Measurements from ENCODE around the gene AP3S2. TPM values are rescaled to one million over a fixed set of nuclear protein-coding genes. Genes with fewer than 3 reads are reported as not detected.

The AP3S2 gene
- total and polyA plus RNA-seq, 2 donors: 12.2 to 30.3 TPM

DNA sequence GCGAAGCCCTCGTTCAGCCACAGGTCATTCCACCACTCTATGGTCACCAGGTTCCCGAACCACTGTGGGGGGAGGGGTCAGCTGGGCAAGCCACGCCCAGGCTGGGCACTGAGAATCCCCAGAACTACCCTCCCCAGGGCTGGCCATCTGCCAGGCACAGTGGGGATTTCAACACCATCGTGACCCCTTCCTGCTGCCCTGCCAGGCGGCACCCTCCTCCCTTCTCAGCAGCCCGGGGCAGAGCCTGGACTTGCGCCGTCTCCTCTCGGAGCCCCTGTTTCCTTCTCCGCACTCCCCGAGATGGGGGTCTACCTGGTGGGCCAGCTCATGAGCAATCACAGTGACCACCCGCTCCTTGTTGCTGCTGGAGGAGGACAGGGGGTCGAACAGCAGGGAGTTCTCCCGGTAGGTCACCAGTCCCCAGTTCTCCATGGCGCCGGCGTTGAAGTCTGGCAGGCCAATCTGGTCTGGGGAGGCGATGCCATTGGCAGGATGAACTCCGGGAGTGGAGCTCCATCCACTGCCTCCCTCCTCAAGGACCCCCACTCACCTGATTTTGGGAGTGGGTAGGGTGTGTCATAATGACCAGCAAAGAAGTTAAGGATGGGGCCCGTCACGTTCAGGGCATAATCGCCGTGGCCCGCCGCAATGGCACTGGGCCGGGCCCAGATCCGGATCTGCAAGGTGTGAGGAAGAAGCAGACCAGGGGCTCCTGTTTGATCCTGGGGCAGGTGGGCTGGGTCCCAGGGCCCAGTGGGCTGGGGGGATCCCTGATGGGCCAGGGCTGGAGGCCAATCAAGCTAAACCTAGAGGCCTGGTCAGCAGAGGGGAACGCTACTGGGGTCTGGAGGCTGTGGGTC, 89.6 kb downstream of the AP3S2 start:
- Histone ChIP-seq H3K9me3 (ENCODE audit: control insufficient read depth in 2 of 2, insufficient read depth in 1 of 2, low read length in 1 of 2) (peaks cover 0 to 1% of the 10 kb centered on the region in 2 donors), H3K27ac (ENCODE audit: low read depth in 1 of 2, low read length in 1 of 2) (no peak overlapping the region)
- WGBS: 96% methylated on average over 29 of the region's 29 CpGs

DNA sequence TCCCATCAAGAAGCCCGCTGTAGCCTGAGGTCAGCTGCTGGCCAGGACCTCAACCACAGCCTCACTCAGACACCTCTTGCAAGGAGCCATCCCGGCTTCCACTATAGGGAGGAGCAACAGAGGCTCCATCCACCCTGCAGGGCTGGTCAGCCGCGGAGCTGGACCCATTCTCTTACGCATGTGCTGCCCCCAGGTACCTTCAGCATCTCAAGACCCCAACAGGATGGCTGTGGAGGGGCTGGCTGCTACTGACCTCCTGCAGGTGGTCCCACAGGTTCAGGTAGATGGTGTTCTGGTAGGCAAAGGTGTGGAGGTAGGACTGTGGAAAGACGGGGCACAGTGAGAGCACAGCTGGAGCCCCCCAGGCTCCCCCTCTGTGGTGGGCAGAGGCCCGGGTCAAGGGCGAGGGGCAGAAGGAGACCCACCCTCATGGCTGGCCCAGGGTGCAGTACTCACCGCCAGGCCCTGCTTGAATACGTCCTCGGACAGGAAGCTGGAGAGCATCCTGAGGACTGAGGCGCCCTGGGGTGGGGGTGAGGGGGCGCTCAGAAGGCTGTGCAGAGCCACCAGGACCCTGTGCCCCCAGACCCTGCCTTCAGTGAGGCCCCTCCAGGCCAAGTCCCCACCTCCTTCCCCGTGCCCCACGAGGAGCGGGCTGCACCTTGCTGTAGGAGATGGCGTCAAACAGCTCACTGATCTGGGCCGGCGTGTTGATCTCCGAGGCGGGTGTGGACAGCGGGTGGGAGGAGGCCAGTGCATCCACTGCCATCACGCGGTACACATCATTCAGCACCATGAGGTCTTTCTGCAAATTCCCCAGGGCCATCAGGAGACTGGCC, 90.6 kb downstream of the AP3S2 start:
- H3K4me3 ChIP-seq (ENCODE audit: low read length in 2 of 2): no peak overlapping the region
- 98% methylated on average over 24 of the region's 24 CpGs for WGBS
- no peaks in the 10 kb centered on the region for H3K27me3 ChIP-seq (ENCODE audit: control insufficient read depth in 2 of 2, insufficient read depth in 1 of 2, low read length in 1 of 2)
- H3K27ac ChIP-seq (ENCODE audit: low read depth in 1 of 2, low read length in 1 of 2): no peak overlapping the region
- peaks cover 0 to 3% of the 10 kb centered on the region in 2 donors for H3K4me1 ChIP-seq (ENCODE audit: control insufficient read depth in 2 of 2, insufficient read depth in 2 of 2, low read length in 2 of 2)
- no peaks in the 10 kb centered on the region for H3K36me3 ChIP-seq (ENCODE audit: control insufficient read depth in 2 of 2, insufficient read depth in 2 of 2, low read length in 1 of 2)
- peaks cover 0 to 1% of the 10 kb centered on the region in 2 donors for H3K9me3 ChIP-seq (ENCODE audit: control insufficient read depth in 2 of 2, insufficient read depth in 1 of 2, low read length in 1 of 2)
- no peak for DNase-seq (ENCODE audit: low read depth in 6 of 9, low spot score in 9 of 9)

More for the DNA sequence above, 89.6 kb downstream of the AP3S2 start:
- Histone ChIP-seq H3K4me3 (ENCODE audit: low read length in 2 of 2) (no peak overlapping the region), H3K4me1 (ENCODE audit: control insufficient read depth in 2 of 2, insufficient read depth in 2 of 2, low read length in 2 of 2) (peaks cover 0 to 3% of the 10 kb centered on the region in 2 donors), H3K27me3 (ENCODE audit: control insufficient read depth in 2 of 2, insufficient read depth in 1 of 2, low read length in 1 of 2) (no peaks in the 10 kb centered on the region), H3K36me3 (ENCODE audit: control insufficient read depth in 2 of 2, insufficient read depth in 2 of 2, low read length in 1 of 2) (no peaks in the 10 kb centered on the region)
- no peak for DNase-seq (ENCODE audit: low read depth in 6 of 9, low spot score in 9 of 9)

DNA sequence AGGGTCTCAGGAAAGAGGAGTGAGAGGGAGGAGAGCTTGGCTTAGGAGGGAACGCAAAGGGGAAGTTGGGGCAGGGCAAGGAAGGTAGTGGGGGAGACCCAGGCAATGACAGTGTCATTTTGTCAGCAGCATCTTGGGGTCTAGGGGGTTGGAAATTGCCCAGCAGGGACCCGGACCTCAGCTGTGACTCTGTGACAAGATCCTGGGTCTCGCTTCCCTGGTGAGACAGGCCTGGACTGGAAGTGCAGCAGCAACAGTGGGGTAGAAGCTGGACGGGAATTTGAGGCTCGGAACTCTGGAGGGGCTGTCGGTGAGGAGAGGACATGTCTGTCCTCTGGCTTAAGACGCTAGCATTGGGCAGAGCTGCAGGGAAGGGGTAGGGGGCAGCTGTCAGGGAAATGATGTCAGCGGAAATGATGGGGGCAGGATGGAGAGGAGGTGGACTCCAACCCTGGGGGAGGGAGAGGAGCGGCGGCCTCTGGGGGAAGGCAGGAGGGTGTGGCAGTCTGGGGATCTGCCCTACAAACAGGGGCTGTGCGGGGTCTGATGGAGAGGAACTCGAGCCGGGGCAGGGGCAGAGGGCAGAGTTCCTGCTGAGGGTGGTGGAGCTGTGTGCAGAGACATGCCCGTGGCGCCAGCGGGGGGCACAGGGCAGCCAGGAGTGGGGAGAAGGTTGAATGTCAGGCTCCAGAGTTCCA, 91.4 kb downstream of the AP3S2 start:
- H3K9me3 ChIP-seq (ENCODE audit: control insufficient read depth in 2 of 2, insufficient read depth in 1 of 2, low read length in 1 of 2): peaks cover 0 to 1% of the 10 kb centered on the region in 2 donors
- WGBS: 82% methylated on average over 16 of the region's 16 CpGs
- no peaks in the 10 kb centered on the region for H3K36me3 ChIP-seq (ENCODE audit: control insufficient read depth in 2 of 2, insufficient read depth in 2 of 2, low read length in 1 of 2)
- H3K27me3 ChIP-seq (ENCODE audit: control insufficient read depth in 2 of 2, insufficient read depth in 1 of 2, low read length in 1 of 2): no peaks in the 10 kb centered on the region
- peaks cover 0 to 3% of the 10 kb centered on the region in 2 donors for H3K4me1 ChIP-seq (ENCODE audit: control insufficient read depth in 2 of 2, insufficient read depth in 2 of 2, low read length in 2 of 2)
- H3K27ac ChIP-seq (ENCODE audit: low read depth in 1 of 2, low read length in 1 of 2): no peak overlapping the region
- H3K4me3 ChIP-seq (ENCODE audit: low read length in 2 of 2): no peak overlapping the region
- DNase-seq (ENCODE audit: low read depth in 6 of 9, low spot score in 9 of 9): peak in 1 of 9 donors; percentile 10

DNA sequence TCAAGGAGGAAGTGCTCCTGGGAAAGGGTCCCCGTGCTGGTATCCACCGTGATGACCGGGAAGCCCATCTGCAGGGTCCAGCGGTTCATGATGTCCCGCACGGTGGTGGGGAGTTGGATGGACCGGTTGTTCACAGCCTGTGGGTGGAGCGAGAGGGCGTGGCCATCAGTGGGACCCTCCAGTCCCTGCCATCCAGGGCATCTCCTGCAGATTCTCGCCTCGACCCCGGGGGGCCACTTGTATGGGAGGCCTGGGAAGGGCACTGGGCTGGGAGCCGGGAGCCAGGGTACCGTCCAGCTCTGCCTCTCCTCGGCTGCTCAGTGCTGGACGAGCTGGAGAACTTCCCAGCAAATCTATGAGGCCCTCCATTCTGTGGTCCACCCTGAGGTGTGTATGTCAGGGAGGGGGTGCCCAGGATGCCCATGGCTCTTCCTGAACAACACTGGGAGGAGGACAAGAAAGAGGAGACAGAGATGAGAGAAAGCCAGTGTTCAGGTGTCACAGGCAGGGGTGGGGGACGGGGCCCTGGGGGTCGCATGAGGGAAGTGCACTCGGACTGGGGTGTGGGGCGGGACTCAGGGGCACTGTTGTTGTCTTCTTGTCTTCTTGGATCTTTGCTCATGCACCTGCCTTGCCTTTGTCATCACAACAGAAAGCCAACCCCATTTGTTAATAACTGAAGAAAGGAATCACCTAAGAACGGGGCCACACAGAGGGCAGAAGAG, 92.2 kb downstream of the AP3S2 start:
- H3K27me3 ChIP-seq (ENCODE audit: control insufficient read depth in 2 of 2, insufficient read depth in 1 of 2, low read length in 1 of 2): no peaks in the 10 kb centered on the region
- H3K27ac ChIP-seq (ENCODE audit: low read depth in 1 of 2, low read length in 1 of 2): no peak overlapping the region
- no peak for DNase-seq (ENCODE audit: low read depth in 6 of 9, low spot score in 9 of 9)
- peaks cover 0 to 1% of the 10 kb centered on the region in 2 donors for H3K9me3 ChIP-seq (ENCODE audit: control insufficient read depth in 2 of 2, insufficient read depth in 1 of 2, low read length in 1 of 2)
- no peaks in the 10 kb centered on the region for H3K36me3 ChIP-seq (ENCODE audit: control insufficient read depth in 2 of 2, insufficient read depth in 2 of 2, low read length in 1 of 2)
- no peak overlapping the region for H3K4me3 ChIP-seq (ENCODE audit: low read length in 2 of 2)
- WGBS: 95% methylated on average over 21 of the region's 21 CpGs
- peaks cover 0 to 3% of the 10 kb centered on the region in 2 donors for H3K4me1 ChIP-seq (ENCODE audit: control insufficient read depth in 2 of 2, insufficient read depth in 2 of 2, low read length in 2 of 2)

DNA sequence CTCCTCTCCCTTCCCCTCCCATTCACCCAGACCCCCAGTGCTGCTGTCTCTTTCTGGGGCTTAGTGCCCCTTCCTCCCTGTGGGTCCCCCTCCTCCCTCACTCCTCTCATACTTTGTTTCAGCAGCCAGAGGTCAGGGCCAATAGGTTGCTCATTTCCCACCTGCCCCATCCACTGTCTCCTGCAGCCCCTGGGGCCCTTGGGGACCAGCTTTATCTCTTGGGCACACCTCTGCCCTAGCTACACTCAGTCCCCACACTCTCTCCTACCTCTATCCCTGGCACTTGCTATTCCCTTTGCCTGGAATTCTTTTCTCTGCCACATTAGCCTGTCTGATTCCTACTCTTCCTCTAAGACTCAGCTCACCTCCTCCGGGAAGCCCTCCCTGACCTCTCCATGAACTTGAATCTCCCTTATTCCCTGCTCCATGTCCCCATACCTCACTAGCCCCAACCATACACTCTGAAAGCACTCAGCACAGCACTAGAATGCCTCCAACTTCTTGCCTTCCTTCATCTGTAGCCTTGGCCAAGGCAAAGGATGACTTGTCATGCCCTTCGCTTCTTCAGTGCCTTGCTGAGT, 93.8 kb downstream of the AP3S2 start:
- H3K9me3 ChIP-seq (ENCODE audit: control insufficient read depth in 2 of 2, insufficient read depth in 1 of 2, low read length in 1 of 2): peaks cover 0 to 1% of the 10 kb centered on the region in 2 donors
- H3K27ac ChIP-seq (ENCODE audit: low read depth in 1 of 2, low read length in 1 of 2): no peak overlapping the region
- H3K4me3 ChIP-seq (ENCODE audit: low read length in 2 of 2): no peak overlapping the region
- H3K36me3 ChIP-seq (ENCODE audit: control insufficient read depth in 2 of 2, insufficient read depth in 2 of 2, low read length in 1 of 2): no peaks in the 10 kb centered on the region
- WGBS: 97% methylated on average over 2 of the region's 2 CpGs
- H3K27me3 ChIP-seq (ENCODE audit: control insufficient read depth in 2 of 2, insufficient read depth in 1 of 2, low read length in 1 of 2): no peaks in the 10 kb centered on the region
- peaks cover 0 to 3% of the 10 kb centered on the region in 2 donors for H3K4me1 ChIP-seq (ENCODE audit: control insufficient read depth in 2 of 2, insufficient read depth in 2 of 2, low read length in 2 of 2)
- DNase-seq (ENCODE audit: low read depth in 6 of 9, low spot score in 9 of 9): no peak

GRCh38 chr15:89799011-89799911, 94.5 kb downstream of the AP3S2 start:
- DNase-seq (ENCODE audit: low read depth in 6 of 9, low spot score in 9 of 9): no peak
- Histone ChIP-seq H3K4me3 (ENCODE audit: low read length in 2 of 2) (no peak overlapping the region), H3K4me1 (ENCODE audit: control insufficient read depth in 2 of 2, insufficient read depth in 2 of 2, low read length in 2 of 2) (peaks cover 0 to 3% of the 10 kb centered on the region in 2 donors), H3K9me3 (ENCODE audit: control insufficient read depth in 2 of 2, insufficient read depth in 1 of 2, low read length in 1 of 2) (peaks cover 0 to 1% of the 10 kb centered on the region in 2 donors), H3K27me3 (ENCODE audit: control insufficient read depth in 2 of 2, insufficient read depth in 1 of 2, low read length in 1 of 2) (no peaks in the 10 kb centered on the region), H3K27ac (ENCODE audit: low read depth in 1 of 2, low read length in 1 of 2) (no peak overlapping the region), H3K36me3 (ENCODE audit: control insufficient read depth in 2 of 2, insufficient read depth in 2 of 2, low read length in 1 of 2) (no peaks in the 10 kb centered on the region)
- WGBS: 90% methylated on average over 20 of the region's 20 CpGs

DNA sequence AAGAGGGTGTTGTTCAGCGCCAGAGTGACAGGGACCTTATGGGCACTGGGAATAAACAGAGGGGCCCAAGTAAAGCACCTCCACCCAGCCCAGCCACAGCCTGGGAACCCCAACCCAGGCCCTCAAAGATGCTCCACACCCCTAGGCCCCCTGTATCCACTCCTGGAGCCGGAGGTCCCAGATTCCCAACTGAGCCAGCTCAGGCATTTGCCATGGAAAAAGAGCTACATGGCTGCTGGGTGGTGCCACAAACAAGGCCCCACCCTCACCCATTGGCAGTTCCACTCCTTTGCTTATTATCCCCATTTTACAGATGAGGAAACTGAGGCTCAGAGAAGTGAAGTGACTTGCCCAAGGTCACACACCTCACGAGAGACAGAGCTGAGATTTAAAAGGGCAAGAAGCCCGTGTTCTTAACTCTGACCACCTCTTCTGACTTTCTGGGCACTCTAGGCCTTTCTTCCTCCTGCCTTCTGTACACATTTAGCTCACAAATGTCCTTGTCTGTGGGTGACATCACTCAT, 96.1 kb downstream of the AP3S2 start:
- DNase-seq (ENCODE audit: low read depth in 6 of 9, low spot score in 9 of 9): no peak
- peaks cover 0 to 3% of the 10 kb centered on the region in 2 donors for H3K4me1 ChIP-seq (ENCODE audit: control insufficient read depth in 2 of 2, insufficient read depth in 2 of 2, low read length in 2 of 2)
- H3K27ac ChIP-seq (ENCODE audit: low read depth in 1 of 2, low read length in 1 of 2): no peak overlapping the region
- WGBS: 95% methylated on average over 4 of the region's 4 CpGs
- H3K27me3 ChIP-seq (ENCODE audit: control insufficient read depth in 2 of 2, insufficient read depth in 1 of 2, low read length in 1 of 2): no peaks in the 10 kb centered on the region
- no peaks in the 10 kb centered on the region for H3K36me3 ChIP-seq (ENCODE audit: control insufficient read depth in 2 of 2, insufficient read depth in 2 of 2, low read length in 1 of 2)
- H3K4me3 ChIP-seq (ENCODE audit: low read length in 2 of 2): no peak overlapping the region
- no peaks in the 10 kb centered on the region for H3K9me3 ChIP-seq (ENCODE audit: control insufficient read depth in 2 of 2, insufficient read depth in 1 of 2, low read length in 1 of 2)

Measured in thymus (tissue), 11 donors.